A673 (cell line): ENCODE data around the gene CKAP2. TPM values are rescaled to one million over a fixed set of nuclear protein-coding genes. Genes with fewer than 3 reads are reported as not detected.

Experiments used
- BruUV-seq: library from RNA; stranded (reverse); fragments of 400-500 nt; replicated peaks from 2 replicates; lab custom pipeline; 2021; lab: Mats Ljungman, UMichigan
- CTCF ChIA-PET: fragments of 300-600 bp; sonication (Branson Sonifier 250); formaldehyde crosslinking; loops from one replicate; lab custom pipeline; 2022; ENCODE audit warnings: antibody characterized with exemption; lab: Charles Lee
- POLR2A ChIA-PET: fragments of 300-600 bp; sonication (Branson Sonifier 250); formaldehyde crosslinking; loops from one replicate; lab custom pipeline; 2022; ENCODE audit warnings: antibody characterized with exemption; ENCODE audit not compliant: low non-redundant PET; lab: Charles Lee
- DNase-seq: peaks from one replicate; pipeline ENCODE4 v3.0.0-alpha.2; 2015; ENCODE audit warnings: low spot score
- H3K27ac ChIP-seq: fragments of 200-600 bp; sonication (generic); 2 replicates; pipeline ENCODE4 v1.5.1; 2016; ENCODE audit warnings: mixed run types, low read depth, mild to moderate bottlenecking, mixed read lengths, antibody characterized with exemption, low read length; ENCODE audit not compliant: poor library complexity, severe bottlenecking
- H3K27me3 ChIP-seq: fragments of 200-600 bp; sonication (generic); replicated peaks from 2 replicates; pipeline ENCODE4 v1.6.1; 2017; ENCODE audit warnings: mixed run types, low read depth, mild to moderate bottlenecking, mixed read lengths, antibody characterized with exemption, low read length; ENCODE audit not compliant: insufficient read depth, poor library complexity
- H3K36me3 ChIP-seq: fragments of 200-600 bp; sonication (generic); 2 replicates; pipeline ENCODE4 v1.6.1; 2016; ENCODE audit warnings: mixed run types, mild to moderate bottlenecking, mixed read lengths, antibody characterized with exemption, low read length; ENCODE audit not compliant: insufficient read depth, poor library complexity, severe bottlenecking
- H3K4me1 ChIP-seq: fragments of 200-600 bp; sonication (generic); 2 replicates; pipeline ENCODE4 v1.6.1; 2017; ENCODE audit warnings: mixed run types, mild to moderate bottlenecking, mixed read lengths, antibody characterized with exemption, low read length; ENCODE audit not compliant: insufficient read depth, poor library complexity, severe bottlenecking
- H3K4me3 ChIP-seq: fragments of 200-600 bp; sonication (generic); 2 replicates; pipeline ENCODE4 v1.5.1; 2016; ENCODE audit warnings: low read depth, mixed run types, mild to moderate bottlenecking, mixed read lengths, low read length; ENCODE audit not compliant: poor library complexity, severe bottlenecking
- H3K9me3 ChIP-seq: fragments of 200-600 bp; sonication (generic); 2 replicates; pipeline ENCODE4 v1.6.1; 2016; ENCODE audit warnings: mixed run types, low read depth, mild to moderate bottlenecking, mixed read lengths, antibody characterized with exemption, low read length; ENCODE audit not compliant: poor library complexity, severe bottlenecking
- EZH2 ChIP-seq: fragments of 200-600 bp; sonication (generic); IDR thresholded peaks from 2 replicates; pipeline ENCODE4 v1.6.1; 2017; ENCODE audit warnings: borderline replicate concordance, low read depth, mild to moderate bottlenecking, mixed read lengths, antibody characterized with exemption, low read length; ENCODE audit not compliant: poor library complexity, severe bottlenecking
- intact Hi-C: fragments of 100-400 bp; cut with micrococcal nuclease; formaldehyde crosslinking; loops from one replicate; pipeline ENCODE4 v1.10.0; 2022; ENCODE audit not compliant: unreplicated experiment
- total RNA-seq: library from RNA; stranded (reverse); gene quantifications from 2 replicates; pipeline ENCODE4 v1.2.3, GENCODE V29; 2021
- TF ChIP-seq, protein P1 (sequence below): fragments of 300-800, 200-600 bp; sonication (generic); conservative IDR thresholded peaks from 2 replicates; pipeline ENCODE4 v1.5.1; 2017; ENCODE audit warnings: low read depth, mild to moderate bottlenecking, antibody characterized with exemption, low read length, moderate library complexity, mixed read lengths

CKAP2 gene
- total RNA-seq, 1 experiment from 2014 or later = 105 TPM

DNA sequence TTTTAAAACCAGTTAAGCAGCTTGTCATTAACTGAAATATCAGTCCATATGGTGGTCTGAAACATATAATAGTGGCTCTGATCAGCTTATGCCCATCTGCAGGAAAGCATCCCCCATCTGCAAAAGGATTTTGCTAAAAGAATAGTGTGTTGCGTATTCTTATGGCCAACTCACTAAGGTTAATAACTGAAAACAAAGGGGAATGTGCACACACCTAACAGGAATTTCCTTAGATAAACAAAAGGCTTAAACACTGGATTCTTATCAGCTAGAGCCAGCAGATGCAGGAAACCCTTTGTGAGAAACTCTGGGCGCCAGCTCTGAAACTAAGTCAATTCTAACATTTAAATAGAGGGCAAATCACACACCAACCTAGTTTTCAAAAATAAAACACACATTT is 27.0 kb upstream of the CKAP2 start:
- H3K27ac ChIP-seq = no peak overlapping the region
- intact Hi-C loops = no loop called here

GRCh38 chr13:52432456-52432855 is 22.8 kb upstream of the CKAP2 start:
- no peak overlapping the region for H3K4me3 ChIP-seq
- H3K36me3 ChIP-seq = peaks cover 52% of the 10 kb centered on the region
- TF ChIP-seq, protein P1, sequence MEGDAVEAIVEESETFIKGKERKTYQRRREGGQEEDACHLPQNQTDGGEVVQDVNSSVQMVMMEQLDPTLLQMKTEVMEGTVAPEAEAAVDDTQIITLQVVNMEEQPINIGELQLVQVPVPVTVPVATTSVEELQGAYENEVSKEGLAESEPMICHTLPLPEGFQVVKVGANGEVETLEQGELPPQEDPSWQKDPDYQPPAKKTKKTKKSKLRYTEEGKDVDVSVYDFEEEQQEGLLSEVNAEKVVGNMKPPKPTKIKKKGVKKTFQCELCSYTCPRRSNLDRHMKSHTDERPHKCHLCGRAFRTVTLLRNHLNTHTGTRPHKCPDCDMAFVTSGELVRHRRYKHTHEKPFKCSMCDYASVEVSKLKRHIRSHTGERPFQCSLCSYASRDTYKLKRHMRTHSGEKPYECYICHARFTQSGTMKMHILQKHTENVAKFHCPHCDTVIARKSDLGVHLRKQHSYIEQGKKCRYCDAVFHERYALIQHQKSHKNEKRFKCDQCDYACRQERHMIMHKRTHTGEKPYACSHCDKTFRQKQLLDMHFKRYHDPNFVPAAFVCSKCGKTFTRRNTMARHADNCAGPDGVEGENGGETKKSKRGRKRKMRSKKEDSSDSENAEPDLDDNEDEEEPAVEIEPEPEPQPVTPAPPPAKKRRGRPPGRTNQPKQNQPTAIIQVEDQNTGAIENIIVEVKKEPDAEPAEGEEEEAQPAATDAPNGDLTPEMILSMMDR = no peak
- no peak for TF ChIP-seq EZH2
- no peaks in the 10 kb centered on the region for H3K9me3 ChIP-seq
- BruUV-seq = no TSS peak
- ChIA-PET CTCF (no interaction called here), POLR2A (no interaction called here)
- no peaks in the 10 kb centered on the region for H3K4me1 ChIP-seq
- DNase-seq = no peak
- no peaks in the 10 kb centered on the region for H3K27me3 ChIP-seq
- H3K27ac ChIP-seq = no peak overlapping the region
- intact Hi-C loops = no loop called here

More for the DNA sequence above, 27.0 kb upstream of the CKAP2 start:
- no peaks in the 10 kb centered on the region for H3K9me3 ChIP-seq
- BruUV-seq = no TSS peak
- no peaks in the 10 kb centered on the region for H3K27me3 ChIP-seq
- TF ChIP-seq EZH2 = no peak
- TF ChIP-seq, protein P1 = no peak
- POLR2A ChIA-PET = no interaction called here
- no peak overlapping the region for H3K4me3 ChIP-seq
- peaks cover 38% of the 10 kb centered on the region for H3K36me3 ChIP-seq
- CTCF ChIA-PET = no interaction called here
- DNase-seq = no peak
- no peaks in the 10 kb centered on the region for H3K4me1 ChIP-seq

DNA sequence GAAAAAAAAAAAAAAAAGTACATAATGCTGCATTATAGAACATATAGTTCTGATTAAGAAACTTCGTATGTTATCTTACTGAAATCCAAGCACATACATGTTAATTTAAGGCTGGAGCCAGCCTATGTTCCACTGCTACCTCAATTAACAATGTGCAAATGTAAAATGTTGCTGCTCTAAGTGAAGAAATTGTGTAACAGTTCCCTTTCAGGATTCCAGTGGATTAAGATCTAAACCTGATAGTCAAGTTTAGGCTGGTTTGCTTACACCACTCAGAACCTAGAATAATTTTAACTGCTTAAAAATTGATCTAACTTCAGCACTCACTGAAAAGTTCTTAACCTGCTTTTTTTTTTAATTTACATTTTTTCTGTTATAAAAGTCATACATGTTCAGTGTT is 9.0 kb upstream of the CKAP2 start:
- Histone ChIP-seq H3K27ac (no peak overlapping the region), H3K4me1 (peaks cover 13% of the 10 kb centered on the region), H3K4me3 (no peak overlapping the region), H3K9me3 (no peaks in the 10 kb centered on the region), H3K36me3 (peaks cover 4% of the 10 kb centered on the region), H3K27me3 (no peaks in the 10 kb centered on the region)
- BruUV-seq = no TSS peak
- TF ChIP-seq EZH2 = no peak
- TF ChIP-seq, protein P1 = no peak
- peak; percentile 20 for DNase-seq
- CTCF ChIA-PET = no interaction called here
- intact Hi-C loops = no loop called here
- POLR2A ChIA-PET = no interaction called here
